Stimulated activated CD8-positive, alpha-beta memory T cell treated with anti-CD3 and anti-CD28 coated beads, Interleukin-12 subunit alpha, Interleukin-12 subunit beta, amount 100 ng/mL, for 4 hours (primary cell): ENCODE measurements around the gene GNG7.
A peak's percentile ranks its signal among the peaks of the same experiment; 100 is the strongest.

Experiments used
- DNase-seq: peaks from one replicate; pipeline ENCODE4 v3.0.0-alpha.2; 2020; ENCODE audit warnings: low read depth

The GNG7 gene

GRCh38 chr19:2641332-2641698, 61.2 kb downstream of the GNG7 start:
- no peak for DNase-seq

GRCh38 chr19:2640563-2641331, 61.7 kb downstream of the GNG7 start:
- DNase-seq: no peak

- DNase-seq: no peak
Measured at GRCh38 chr19:2639999-2640398, 62.5 kb downstream of the GNG7 start.

GRCh38 chr19:2638417-2638940, 64.0 kb downstream of the GNG7 start:
- DNase-seq: no peak

- peak; percentile 51 for DNase-seq
Measured at GRCh38 chr19:2636897-2637683, 65.4 kb downstream of the GNG7 start.

- DNase-seq: no peak
Measured at GRCh38 chr19:2636141-2636896, 66.2 kb downstream of the GNG7 start.

- no peak for DNase-seq
Measured at GRCh38 chr19:2634960-2635359, 67.5 kb downstream of the GNG7 start.

- DNase-seq: no peak
Measured at GRCh38 chr19:2634228-2634951, 68.1 kb downstream of the GNG7 start.

- no peak for DNase-seq
Measured at GRCh38 chr19:2633693-2634075, 68.8 kb downstream of the GNG7 start.

GRCh38 chr19:2631213-2631821, 71.2 kb downstream of the GNG7 start:
- no peak for DNase-seq

GRCh38 chr19:2630352-2631001, 72.0 kb downstream of the GNG7 start:
- DNase-seq: no peak

- DNase-seq: no peak
Measured at GRCh38 chr19:2629491-2630351, 72.8 kb downstream of the GNG7 start.

GRCh38 chr19:2628597-2628996, 73.9 kb downstream of the GNG7 start:
- no peak for DNase-seq

GRCh38 chr19:2627855-2628254, 74.6 kb downstream of the GNG7 start:
- DNase-seq: no peak

- DNase-seq: no peak
Measured at GRCh38 chr19:2627319-2627829, 75.1 kb downstream of the GNG7 start.

- no peak for DNase-seq
Measured at GRCh38 chr19:2625434-2625833, 77.1 kb downstream of the GNG7 start.

- DNase-seq: no peak
Measured at GRCh38 chr19:2624537-2625091, 77.9 kb downstream of the GNG7 start.

GRCh38 chr19:2623798-2624197, 78.7 kb downstream of the GNG7 start:
- no peak for DNase-seq

GRCh38 chr19:2622371-2622961, 80.0 kb downstream of the GNG7 start:
- peak; percentile 40 for DNase-seq
